Raji (cell line): ENCODE results near the gene LONP1.

Experiments used
- POLR2A ChIP-seq: IDR thresholded peaks from 2 replicates; pipeline ENCODE4 v1.6.1; 2011; ENCODE audit warnings: low read depth, low read length, control low read depth; ENCODE audit not compliant: insufficient read depth

The LONP1 gene

GRCh38 chr19:5676105-5676771, 43.7 kb downstream of the LONP1 start:
- no peak for TF ChIP-seq POLR2A

GRCh38 chr19:5674714-5675113, 45.2 kb downstream of the LONP1 start:
- TF ChIP-seq POLR2A, result no peak

GRCh38 chr19:5673752-5674151, 46.2 kb downstream of the LONP1 start:
- TF ChIP-seq POLR2A, result no peak

- no peak for TF ChIP-seq POLR2A
These were observed 47.1 kb downstream of the LONP1 start for GRCh38 chr19:5672708-5673459.

- no peak for TF ChIP-seq POLR2A
These were observed 48.3 kb downstream of the LONP1 start for GRCh38 chr19:5671600-5671999.

GRCh38 chr19:5669212-5669611, 50.7 kb downstream of the LONP1 start:
- TF ChIP-seq POLR2A, result no peak

- TF ChIP-seq POLR2A, result no peak
These were observed 52.1 kb downstream of the LONP1 start for GRCh38 chr19:5667751-5668271.

GRCh38 chr19:5666921-5667610, 52.9 kb downstream of the LONP1 start:
- no peak for TF ChIP-seq POLR2A

- TF ChIP-seq POLR2A, result no peak
These were observed 54.0 kb downstream of the LONP1 start for GRCh38 chr19:5665781-5666513.

- no peak for TF ChIP-seq POLR2A
These were observed 55.4 kb downstream of the LONP1 start for GRCh38 chr19:5664515-5664914.

- TF ChIP-seq POLR2A, result no peak
These were observed 56.0 kb downstream of the LONP1 start for GRCh38 chr19:5663904-5664303.

GRCh38 chr19:5661483-5661882, 58.5 kb downstream of the LONP1 start:
- no peak for TF ChIP-seq POLR2A

- TF ChIP-seq POLR2A, result no peak
These were observed 64.5 kb downstream of the LONP1 start for GRCh38 chr19:5655412-5655811.

GRCh38 chr19:5654931-5655330, 65.0 kb downstream of the LONP1 start:
- no peak for TF ChIP-seq POLR2A

- TF ChIP-seq POLR2A, result no peak
These were observed 67.7 kb downstream of the LONP1 start for GRCh38 chr19:5652261-5652660.
